ENCODE data around the gene ZNF343.
A peak's percentile ranks its signal among the peaks of the same experiment; 100 is the strongest.

The ZNF343 gene

GRCh38 chr20:2470423-2471193 is 38.1 kb downstream of the ZNF343 start, which contains the start of gene SNRPB:
TSS of gene SNRPB (minus strand) at chr20:2470789. CDS start at chr20:2470690, 99 bp downstream.
- peak; percentile 91 for DNase-seq

- DNase-seq: no peak
Observed at GRCh38 chr20:2469991-2470422, 38.7 kb downstream of the ZNF343 start.

- DNase-seq: no peak
Observed at GRCh38 chr20:2468581-2469407, 39.9 kb downstream of the ZNF343 start.

- no peak for DNase-seq
Observed at GRCh38 chr20:2467412-2467811, 41.3 kb downstream of the ZNF343 start.

- DNase-seq: no peak
Observed at GRCh38 chr20:2465100-2465499, 43.6 kb downstream of the ZNF343 start.

GRCh38 chr20:2463616-2464365 is 44.9 kb downstream of the ZNF343 start:
- no peak for DNase-seq

GRCh38 chr20:2462484-2462883 is 46.2 kb downstream of the ZNF343 start:
- no peak for DNase-seq

GRCh38 chr20:2460752-2461424 is 47.8 kb downstream of the ZNF343 start:
- DNase-seq: no peak

- no peak for DNase-seq
Observed at GRCh38 chr20:2459981-2460751, 48.5 kb downstream of the ZNF343 start.

GRCh38 chr20:2458919-2459499 is 49.7 kb downstream of the ZNF343 start:
- DNase-seq: no peak

- DNase-seq: no peak
Observed at GRCh38 chr20:2455771-2456497, 52.8 kb downstream of the ZNF343 start.

GRCh38 chr20:2453792-2454191 is 54.9 kb downstream of the ZNF343 start:
- no peak for DNase-seq

GRCh38 chr20:2451939-2452732 is 56.6 kb downstream of the ZNF343 start:
- DNase-seq: peak; percentile 42

GRCh38 chr20:2451422-2451821 is 57.3 kb downstream of the ZNF343 start:
- DNase-seq: no peak

- no peak for DNase-seq
Observed at GRCh38 chr20:2449386-2449785, 59.3 kb downstream of the ZNF343 start.

GRCh38 chr20:2446845-2447244 is 61.9 kb downstream of the ZNF343 start:
- DNase-seq: no peak
